Neural crest cell (in vitro differentiated cells): ENCODE data around the gene MYL2. TPM values are rescaled to one million over a fixed set of nuclear protein-coding genes. Genes with fewer than 3 reads are reported as not detected.

ENCODE experiments used
- DNase-seq: peaks from one replicate; pipeline ENCODE4 v3.0.0; 2021; ENCODE audit warnings: low read depth, mixed read lengths, low spot score
- H3K27ac Mint-ChIP-seq: one replicate; pipeline ENCODE4 v1.8.0; 2021; ENCODE audit warnings: mild to moderate bottlenecking, mixed read lengths; ENCODE audit not compliant: unreplicated experiment
- H3K27me3 Mint-ChIP-seq: 2 replicates; pipeline ENCODE4 v1.8.0; 2021; ENCODE audit warnings: low read depth, mild to moderate bottlenecking, mixed read lengths
- H3K36me3 Mint-ChIP-seq: 2 replicates; pipeline ENCODE4 v1.8.0; 2021; ENCODE audit warnings: low read depth, mild to moderate bottlenecking, mixed read lengths
- H3K4me1 Mint-ChIP-seq: 2 replicates; pipeline ENCODE4 v1.8.0; 2021; ENCODE audit warnings: mixed read lengths
- H3K4me3 Mint-ChIP-seq: one replicate; pipeline ENCODE4 v1.8.0; 2021; ENCODE audit warnings: mild to moderate bottlenecking, mixed read lengths
- H3K9me3 Mint-ChIP-seq: 2 replicates; pipeline ENCODE4 v1.8.0; 2021; ENCODE audit warnings: mixed read lengths
- CTCF ChIP-seq: fragments of 200-600 bp; sonication (generic); conservative IDR thresholded peaks from 2 replicates; pipeline ENCODE4 v1.5.0; 2021; ENCODE audit warnings: antibody characterized with exemption, mild to moderate bottlenecking
- total RNA-seq: library from RNA; stranded (reverse); gene quantifications from 2 replicates; pipeline ENCODE4 v1.2.1, GENCODE V29; 2021

MYL2 gene
- total RNA-seq, 1 donor from 2014 or later, result not detected

- Mint-ChIP-seq H3K4me1 (no peaks in the 10 kb centered on the region), H3K36me3 (no peaks in the 10 kb centered on the region), H3K27ac (no peak overlapping the region), H3K4me3 (no peak overlapping the region), H3K27me3 (peaks cover 9% of the 10 kb centered on the region), H3K9me3 (no peaks in the 10 kb centered on the region)
- DNase-seq, result no peak
- TF ChIP-seq CTCF, result no peak
Measured at GRCh38 chr12:110928700-110929099, 8.3 kb upstream of the MYL2 start.

- H3K27me3 Mint-ChIP-seq, result peaks cover 7% of the 10 kb centered on the region
- H3K4me3 Mint-ChIP-seq, result no peak overlapping the region
- no peaks in the 10 kb centered on the region for H3K9me3 Mint-ChIP-seq
- no peaks in the 10 kb centered on the region for H3K36me3 Mint-ChIP-seq
- no peak for DNase-seq
- H3K4me1 Mint-ChIP-seq, result no peaks in the 10 kb centered on the region
- H3K27ac Mint-ChIP-seq, result no peak overlapping the region
- TF ChIP-seq CTCF, result no peak
Measured at GRCh38 chr12:110927546-110927945, 7.2 kb upstream of the MYL2 start.

- TF ChIP-seq CTCF, result no peak
- no peak for DNase-seq
- H3K27ac Mint-ChIP-seq, result no peak overlapping the region
- peaks cover 33% of the 10 kb centered on the region for H3K27me3 Mint-ChIP-seq
- no peaks in the 10 kb centered on the region for H3K36me3 Mint-ChIP-seq
- H3K4me1 Mint-ChIP-seq, result no peaks in the 10 kb centered on the region
- H3K9me3 Mint-ChIP-seq, result no peaks in the 10 kb centered on the region
- no peak overlapping the region for H3K4me3 Mint-ChIP-seq
Measured at GRCh38 chr12:110923692-110924334, 3.4 kb upstream of the MYL2 start.

- H3K4me1 Mint-ChIP-seq, result no peaks in the 10 kb centered on the region
- no peaks in the 10 kb centered on the region for H3K9me3 Mint-ChIP-seq
- H3K4me3 Mint-ChIP-seq, result no peak overlapping the region
- peaks cover 36% of the 10 kb centered on the region for H3K27me3 Mint-ChIP-seq
- TF ChIP-seq CTCF, result no peak
- H3K27ac Mint-ChIP-seq, result no peak overlapping the region
- DNase-seq, result no peak
- H3K36me3 Mint-ChIP-seq, result no peaks in the 10 kb centered on the region
Measured at GRCh38 chr12:110923192-110923591, 2.8 kb upstream of the MYL2 start.

GRCh38 chr12:110922652-110923051 is 2.3 kb upstream of the MYL2 start:
- no peaks in the 10 kb centered on the region for H3K36me3 Mint-ChIP-seq
- no peaks in the 10 kb centered on the region for H3K9me3 Mint-ChIP-seq
- TF ChIP-seq CTCF, result no peak
- no peaks in the 10 kb centered on the region for H3K4me1 Mint-ChIP-seq
- DNase-seq, result no peak
- no peak overlapping the region for H3K27ac Mint-ChIP-seq
- no peak overlapping the region for H3K4me3 Mint-ChIP-seq
- peaks cover 42% of the 10 kb centered on the region for H3K27me3 Mint-ChIP-seq
